Fibroblast of lung (primary cell): ENCODE results near the gene P4HTM.

Experiments
- EZH2 ChIP-seq: IDR thresholded peaks from 2 replicates; pipeline ENCODE4 v1.5.1; 2012; ENCODE audit warnings: low read length, control low read depth, mild to moderate bottlenecking; ENCODE audit errors: missing control alignments
- TF ChIP-seq, protein P1 (sequence below), 2 donors: IDR thresholded peaks in 1 of 2; conservative IDR thresholded peaks in 1 of 2; 1 replicate in 1 of 2; 2 replicates in 1 of 2; pipeline ENCODE4 v1.5.1; 2011 to 2012; ENCODE audit warnings: low read length in 2 of 2, control low read depth in 1 of 2, inconsistent platforms in 1 of 2, low read depth in 1 of 2, mild to moderate bottlenecking in 1 of 2

DNA sequence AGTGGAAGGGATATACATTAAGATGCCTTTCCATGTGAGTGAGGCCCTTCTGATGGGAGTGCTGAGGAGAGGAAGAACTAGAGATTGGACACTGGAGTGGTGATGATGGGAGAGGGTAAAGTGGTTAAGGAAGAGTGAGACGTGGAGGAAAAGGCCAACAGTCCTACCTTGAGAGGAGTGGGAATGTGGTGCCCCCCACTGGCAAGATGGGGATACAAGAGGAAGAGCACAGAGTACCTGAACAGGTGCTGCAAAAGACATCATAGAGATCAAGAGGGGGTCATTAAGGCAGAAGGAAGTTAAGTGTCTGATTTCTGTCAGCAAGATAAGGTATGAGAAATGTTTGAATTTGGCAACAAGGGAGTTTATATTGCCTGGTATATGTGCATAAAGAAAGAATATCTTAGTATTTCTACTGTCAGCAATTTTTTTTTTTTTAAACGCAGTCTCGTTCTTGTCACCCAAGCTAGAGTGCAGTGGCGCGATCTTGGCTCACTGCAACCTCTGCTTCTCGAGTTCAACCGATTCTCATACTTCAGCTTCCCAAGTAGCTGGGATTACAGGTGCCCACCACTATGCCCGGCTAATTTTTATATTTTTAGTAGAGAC is 37.4 kb upstream of the P4HTM start:
- TF ChIP-seq, protein P1, sequence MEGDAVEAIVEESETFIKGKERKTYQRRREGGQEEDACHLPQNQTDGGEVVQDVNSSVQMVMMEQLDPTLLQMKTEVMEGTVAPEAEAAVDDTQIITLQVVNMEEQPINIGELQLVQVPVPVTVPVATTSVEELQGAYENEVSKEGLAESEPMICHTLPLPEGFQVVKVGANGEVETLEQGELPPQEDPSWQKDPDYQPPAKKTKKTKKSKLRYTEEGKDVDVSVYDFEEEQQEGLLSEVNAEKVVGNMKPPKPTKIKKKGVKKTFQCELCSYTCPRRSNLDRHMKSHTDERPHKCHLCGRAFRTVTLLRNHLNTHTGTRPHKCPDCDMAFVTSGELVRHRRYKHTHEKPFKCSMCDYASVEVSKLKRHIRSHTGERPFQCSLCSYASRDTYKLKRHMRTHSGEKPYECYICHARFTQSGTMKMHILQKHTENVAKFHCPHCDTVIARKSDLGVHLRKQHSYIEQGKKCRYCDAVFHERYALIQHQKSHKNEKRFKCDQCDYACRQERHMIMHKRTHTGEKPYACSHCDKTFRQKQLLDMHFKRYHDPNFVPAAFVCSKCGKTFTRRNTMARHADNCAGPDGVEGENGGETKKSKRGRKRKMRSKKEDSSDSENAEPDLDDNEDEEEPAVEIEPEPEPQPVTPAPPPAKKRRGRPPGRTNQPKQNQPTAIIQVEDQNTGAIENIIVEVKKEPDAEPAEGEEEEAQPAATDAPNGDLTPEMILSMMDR (conservative IDR thresholded peaks at IDR 0.05 in 1 of 2, IDR thresholded peaks at IDR 0.05 in 1 of 2; ENCODE audit: low read depth in 1 of 2, low read length in 2 of 2), result peak in 1 of 2 donors; percentile 45
- no peak for TF ChIP-seq EZH2
